GM10266 (cell line): ENCODE data around the gene SPTBN1.

Source experiments
- DNase-seq: peaks from one replicate; pipeline ENCODE4 v3.0.0; 2012; ENCODE audit errors: extremely low spot score
- CTCF ChIP-seq: IDR thresholded peaks from 2 replicates; pipeline ENCODE4 v1.5.1; 2012; ENCODE audit warnings: mild to moderate bottlenecking, low read depth; ENCODE audit not compliant: control insufficient read depth, insufficient read depth; ENCODE audit errors: missing control alignments

Gene SPTBN1

GRCh38 chr2:54636415-54637139 is 180.4 kb downstream of the SPTBN1 start:
- no peak for DNase-seq
- TF ChIP-seq CTCF: no peak

GRCh38 chr2:54638103-54638502 is 182.0 kb downstream of the SPTBN1 start:
- TF ChIP-seq CTCF: no peak
- peak; percentile 12 for DNase-seq

- DNase-seq: no peak
- no peak for TF ChIP-seq CTCF
Observed at GRCh38 chr2:54638774-54639187, 182.7 kb downstream of the SPTBN1 start.

GRCh38 chr2:54639609-54640008 is 183.5 kb downstream of the SPTBN1 start:
- no peak for TF ChIP-seq CTCF
- DNase-seq: no peak

GRCh38 chr2:54640834-54641540 is 184.9 kb downstream of the SPTBN1 start:
- no peak for TF ChIP-seq CTCF
- no peak for DNase-seq

GRCh38 chr2:54641988-54642387 is 185.9 kb downstream of the SPTBN1 start:
- TF ChIP-seq CTCF: no peak

More at GRCh38 chr2:54641988-54642387, 185.9 kb downstream of the SPTBN1 start:
- no peak for DNase-seq
